ENCODE data around the gene ZNF496.

The ZNF496 gene

DNA sequence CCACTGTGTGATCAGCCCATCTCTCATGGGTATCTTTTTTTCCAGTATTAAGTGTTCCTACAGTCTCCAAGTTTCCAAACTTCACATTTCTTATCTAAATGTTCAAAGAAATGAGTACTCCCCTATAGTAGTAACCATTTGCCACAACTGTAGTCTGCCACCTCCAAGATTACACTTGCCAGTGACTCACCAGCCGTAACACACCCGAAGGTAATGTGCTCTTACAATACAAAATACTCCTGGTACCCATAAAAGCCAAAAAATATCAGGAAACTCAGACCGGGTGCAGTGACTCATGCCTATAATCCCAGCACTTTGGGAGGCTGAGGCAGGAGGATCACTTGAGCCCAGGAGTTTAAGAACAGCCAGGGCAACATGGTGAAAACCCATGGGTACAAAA is 20.5 kb upstream of the ZNF496 start:
- Histone ChIP-seq H3K36me3 (ENCODE audit: control insufficient read depth, insufficient read depth, low read length) (no peaks in the 10 kb centered on the region), H3K4me3 (replicated peaks; ENCODE audit: low read depth, low read length) (no peak overlapping the region), H3K27me3 (replicated peaks; ENCODE audit: control insufficient read depth, insufficient read depth, low read length) (no peaks in the 10 kb centered on the region)
- no peak for DNase-seq (ENCODE audit: extremely low read depth, insufficient read length)
- no peak for TF ChIP-seq CTCF (IDR thresholded peaks at IDR 0.05; ENCODE audit: insufficient read depth, low read length, poor library complexity, severe bottlenecking)

- Histone ChIP-seq H3K4me3 (replicated peaks; ENCODE audit: low read depth, low read length) (no peak overlapping the region), H3K27me3 (replicated peaks; ENCODE audit: control insufficient read depth, insufficient read depth, low read length) (no peaks in the 10 kb centered on the region), H3K36me3 (ENCODE audit: control insufficient read depth, insufficient read depth, low read length) (no peaks in the 10 kb centered on the region)
- no peak for DNase-seq (ENCODE audit: extremely low read depth, insufficient read length)
- TF ChIP-seq CTCF (IDR thresholded peaks at IDR 0.05; ENCODE audit: insufficient read depth, low read length, poor library complexity, severe bottlenecking) = no peak
Measured at GRCh38 chr1:247350587-247350986, 18.9 kb upstream of the ZNF496 start.

GRCh38 chr1:247347477-247348222 is 16.0 kb upstream of the ZNF496 start:
- no peak for TF ChIP-seq CTCF (IDR thresholded peaks at IDR 0.05; ENCODE audit: insufficient read depth, low read length, poor library complexity, severe bottlenecking)
- DNase-seq (ENCODE audit: extremely low read depth, insufficient read length) = no peak
- Histone ChIP-seq H3K4me3 (replicated peaks; ENCODE audit: low read depth, low read length) (no peak overlapping the region), H3K36me3 (ENCODE audit: control insufficient read depth, insufficient read depth, low read length) (no peaks in the 10 kb centered on the region), H3K27me3 (replicated peaks; ENCODE audit: control insufficient read depth, insufficient read depth, low read length) (no peaks in the 10 kb centered on the region)

DNA sequence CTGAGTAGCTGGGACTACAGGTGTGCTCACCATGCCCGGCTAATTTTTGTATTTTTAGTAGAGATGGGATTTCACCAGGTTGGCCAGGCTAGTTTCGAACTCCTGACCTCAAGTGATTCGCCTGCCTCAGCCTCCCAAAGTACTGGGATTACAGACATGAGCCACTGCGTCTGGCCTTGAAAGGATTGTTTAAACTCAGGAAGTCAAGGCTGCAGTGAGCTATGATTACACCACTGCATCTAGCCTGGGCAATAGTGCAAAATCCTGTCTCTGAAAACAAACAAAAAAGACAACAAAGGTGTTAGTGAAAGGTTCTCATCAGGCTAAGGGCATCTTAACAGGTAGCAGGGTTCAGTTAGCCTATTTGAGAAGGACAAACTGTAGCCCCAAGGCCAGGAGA is 14.2 kb upstream of the ZNF496 start:
- no peak for DNase-seq (ENCODE audit: extremely low read depth, insufficient read length)
- no peaks in the 10 kb centered on the region for H3K27me3 ChIP-seq (replicated peaks; ENCODE audit: control insufficient read depth, insufficient read depth, low read length)
- TF ChIP-seq CTCF (IDR thresholded peaks at IDR 0.05; ENCODE audit: insufficient read depth, low read length, poor library complexity, severe bottlenecking) = no peak
- no peaks in the 10 kb centered on the region for H3K36me3 ChIP-seq (ENCODE audit: control insufficient read depth, insufficient read depth, low read length)
- H3K4me3 ChIP-seq (replicated peaks; ENCODE audit: low read depth, low read length) = no peak overlapping the region

- TF ChIP-seq CTCF (IDR thresholded peaks at IDR 0.05; ENCODE audit: insufficient read depth, low read length, poor library complexity, severe bottlenecking) = no peak
- no peak for DNase-seq (ENCODE audit: extremely low read depth, insufficient read length)
- Histone ChIP-seq H3K4me3 (replicated peaks; ENCODE audit: low read depth, low read length) (no peak overlapping the region), H3K36me3 (ENCODE audit: control insufficient read depth, insufficient read depth, low read length) (no peaks in the 10 kb centered on the region), H3K27me3 (replicated peaks; ENCODE audit: control insufficient read depth, insufficient read depth, low read length) (no peaks in the 10 kb centered on the region)
Measured at GRCh38 chr1:247343801-247344200, 12.1 kb upstream of the ZNF496 start.

Measured in GM06990 (cell line).